ENCODE measurements around the gene PROSER3.
"Not testable (repeated sequence)": the region's sequence is repeated elsewhere in the genome, so short reads cannot be mapped to it uniquely, and the experiment has no call there.

The PROSER3 gene

GRCh38 chr19:35793381-35794165 is 35.6 kb downstream of the PROSER3 start:
- no peak for DNase-seq (ENCODE audit: low read depth)

GRCh38 chr19:35795564-35795963 is 37.6 kb downstream of the PROSER3 start:
- DNase-seq (ENCODE audit: low read depth) = not testable (repeated sequence)

DNA sequence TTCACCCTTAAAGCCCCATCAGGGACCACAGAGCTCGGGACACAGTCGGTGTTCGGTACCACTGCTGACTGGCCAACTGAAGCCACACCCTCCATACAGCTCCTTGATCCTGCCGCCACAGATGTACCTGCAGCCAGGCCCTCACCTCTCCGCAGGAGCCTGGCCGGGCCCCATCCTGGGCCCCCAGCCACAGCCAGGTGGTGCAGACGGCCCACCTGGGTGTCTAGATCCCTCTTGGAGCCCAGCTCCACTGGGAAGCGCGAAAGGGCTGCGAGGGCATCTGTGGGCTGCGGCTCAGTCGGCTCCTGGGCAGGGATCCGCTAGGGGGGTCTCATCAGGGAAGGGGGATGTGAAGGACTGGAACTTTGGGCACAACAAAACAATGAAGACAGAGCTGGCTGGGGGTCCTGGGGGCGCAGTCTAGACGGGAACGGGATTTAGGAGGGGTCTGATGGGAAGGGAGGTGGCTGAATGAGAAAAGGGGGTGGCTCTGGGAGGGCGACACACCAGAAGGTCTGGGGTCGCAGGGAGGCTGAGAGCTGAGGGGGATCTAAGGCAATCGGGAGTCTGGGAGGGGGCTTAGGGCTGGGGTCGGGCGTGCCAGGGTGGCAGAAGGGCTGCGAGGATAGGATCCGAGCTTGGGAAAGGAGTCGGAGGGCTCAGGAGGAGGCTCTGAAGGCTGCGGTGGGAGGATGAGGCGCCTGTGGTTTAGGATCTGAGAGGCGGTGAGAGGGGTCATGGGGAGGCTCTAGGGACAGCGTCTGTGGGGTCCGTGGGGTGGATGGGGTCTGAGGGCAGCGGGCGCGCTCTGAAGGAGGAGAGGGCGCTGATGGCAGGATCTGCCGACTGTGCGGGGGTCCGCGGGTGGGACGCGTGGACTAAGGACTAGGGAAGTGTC is 38.9 kb downstream of the PROSER3 start:
- DNase-seq (ENCODE audit: low read depth) = no peak

DNA sequence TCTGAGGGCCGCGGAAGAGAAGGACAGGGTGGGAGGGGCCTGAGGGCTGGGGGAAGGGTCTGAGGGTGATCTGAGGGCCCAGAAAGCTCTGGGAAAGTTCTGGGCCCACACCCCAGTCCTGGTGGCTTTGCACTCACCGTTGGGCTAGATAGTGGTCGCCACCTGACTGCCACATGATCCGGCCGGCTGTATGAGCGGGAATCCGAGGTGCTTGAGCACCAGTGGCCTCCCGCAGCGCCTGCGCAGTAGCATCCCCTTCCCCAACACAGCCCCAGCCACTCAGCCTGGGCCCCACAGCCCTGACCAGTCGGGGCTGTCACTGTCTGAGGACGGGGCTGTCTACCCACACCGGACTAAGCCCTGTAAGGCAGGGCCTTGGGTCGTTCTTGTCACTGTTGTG is 39.7 kb downstream of the PROSER3 start:
- DNase-seq (ENCODE audit: low read depth) = no peak

- no peak for DNase-seq (ENCODE audit: low read depth)
Measured at GRCh38 chr19:35801828-35802227, 43.9 kb downstream of the PROSER3 start.

DNA sequence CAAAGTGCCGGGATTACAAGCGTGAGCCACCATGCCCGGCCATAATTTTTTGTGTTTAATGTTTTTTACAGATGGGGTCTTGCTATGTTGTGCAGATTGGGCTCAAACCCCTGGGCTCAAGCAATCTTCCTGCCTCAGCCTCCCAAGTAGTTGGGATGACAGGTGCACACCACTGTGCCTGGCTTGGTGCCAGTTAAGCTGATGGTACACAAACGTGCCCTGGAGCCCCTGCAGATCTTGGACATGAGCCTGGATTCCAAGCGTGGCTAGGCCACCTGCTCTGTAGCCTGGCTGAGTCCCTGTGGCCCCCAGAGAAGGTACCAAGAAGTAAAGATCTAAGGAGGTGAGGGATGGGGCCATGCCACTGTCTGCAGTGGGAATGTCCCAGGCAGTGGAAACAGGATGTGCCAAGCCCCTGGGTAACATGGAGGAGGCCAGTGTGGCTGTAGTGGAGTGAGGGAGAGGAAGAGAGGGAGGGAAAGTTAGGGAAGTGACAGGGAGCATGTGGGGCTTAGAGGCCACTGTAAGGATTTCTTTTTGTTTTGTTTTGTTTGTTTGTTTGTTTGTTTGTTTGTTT is 47.6 kb downstream of the PROSER3 start:
- DNase-seq (ENCODE audit: low read depth) = no peak

DNA sequence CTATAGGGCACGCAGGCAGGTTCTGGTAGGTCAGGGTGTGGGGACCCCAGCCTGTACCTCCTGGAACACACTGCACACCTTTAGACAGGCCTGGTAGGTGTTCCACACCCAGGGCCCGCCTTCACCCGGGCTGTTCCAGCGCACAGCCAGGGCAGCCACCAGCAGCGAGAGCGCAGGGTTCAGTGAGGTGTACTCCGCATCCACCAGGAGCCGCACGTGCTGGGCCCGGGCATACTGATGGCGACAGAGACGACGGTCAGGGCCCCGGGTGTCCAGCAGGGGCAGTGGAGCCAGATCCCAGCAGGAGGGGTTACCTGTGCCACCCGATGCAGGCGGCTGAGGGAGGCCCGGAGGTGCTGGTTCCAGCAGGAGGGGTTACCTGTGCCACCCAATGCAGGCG is 48.6 kb downstream of the PROSER3 start:
- no peak for DNase-seq (ENCODE audit: low read depth)

GRCh38 chr19:35807633-35808032 is 49.7 kb downstream of the PROSER3 start:
- DNase-seq (ENCODE audit: low read depth) = no peak

DNA sequence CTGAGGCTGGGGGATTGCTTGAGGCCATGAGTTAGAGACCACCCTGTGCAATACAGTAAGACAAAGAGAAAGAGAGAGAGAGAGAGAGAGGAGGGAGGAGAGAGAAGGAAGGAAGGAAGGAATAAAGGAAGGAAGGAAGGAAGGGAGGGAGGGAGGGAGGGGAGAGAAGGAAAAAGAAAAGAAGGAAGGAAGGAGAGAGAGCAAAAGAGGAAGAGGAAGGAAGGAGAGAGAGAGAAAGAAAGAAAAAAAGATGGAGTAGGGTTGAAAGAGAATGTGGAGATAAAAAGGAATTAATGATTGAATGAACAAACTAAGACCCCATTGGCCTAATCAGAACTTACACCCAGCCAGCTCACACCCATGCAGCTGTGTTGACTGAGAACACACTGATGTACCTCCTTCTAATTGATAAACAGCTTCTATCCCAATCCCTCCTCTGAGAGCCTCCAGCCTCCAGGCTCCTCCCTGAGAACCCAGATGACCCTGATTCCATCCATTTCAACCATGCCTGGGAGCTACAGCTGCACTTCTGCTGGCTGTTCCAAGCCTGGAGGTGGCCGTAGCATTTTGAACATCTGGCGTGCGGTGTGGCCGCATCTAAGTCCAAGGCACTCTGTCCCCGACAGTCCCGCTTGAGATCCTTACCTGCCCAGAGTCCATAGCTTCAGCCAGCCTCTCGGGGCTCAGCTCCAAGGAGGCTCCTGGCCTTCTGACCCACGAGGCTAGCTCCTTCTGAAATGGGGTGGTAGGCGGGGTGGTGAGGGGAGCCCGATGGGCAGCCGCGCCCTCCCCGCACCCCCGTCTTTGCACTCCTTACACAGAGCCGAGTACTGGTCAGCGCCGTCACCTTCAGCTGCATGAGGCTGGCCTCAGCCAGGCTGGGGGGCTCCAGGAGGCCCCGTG is 53.6 kb downstream of the PROSER3 start:
- no peak for DNase-seq (ENCODE audit: low read depth)

GRCh38 chr19:35812220-35813042 is 54.5 kb downstream of the PROSER3 start, which contains the start of gene PRODH2:
Gene PRODH2 (minus strand): TSS chr19:35812845. CDS start chr19:35812805, 40 bp downstream.
- no peak for DNase-seq (ENCODE audit: low read depth)

DNA sequence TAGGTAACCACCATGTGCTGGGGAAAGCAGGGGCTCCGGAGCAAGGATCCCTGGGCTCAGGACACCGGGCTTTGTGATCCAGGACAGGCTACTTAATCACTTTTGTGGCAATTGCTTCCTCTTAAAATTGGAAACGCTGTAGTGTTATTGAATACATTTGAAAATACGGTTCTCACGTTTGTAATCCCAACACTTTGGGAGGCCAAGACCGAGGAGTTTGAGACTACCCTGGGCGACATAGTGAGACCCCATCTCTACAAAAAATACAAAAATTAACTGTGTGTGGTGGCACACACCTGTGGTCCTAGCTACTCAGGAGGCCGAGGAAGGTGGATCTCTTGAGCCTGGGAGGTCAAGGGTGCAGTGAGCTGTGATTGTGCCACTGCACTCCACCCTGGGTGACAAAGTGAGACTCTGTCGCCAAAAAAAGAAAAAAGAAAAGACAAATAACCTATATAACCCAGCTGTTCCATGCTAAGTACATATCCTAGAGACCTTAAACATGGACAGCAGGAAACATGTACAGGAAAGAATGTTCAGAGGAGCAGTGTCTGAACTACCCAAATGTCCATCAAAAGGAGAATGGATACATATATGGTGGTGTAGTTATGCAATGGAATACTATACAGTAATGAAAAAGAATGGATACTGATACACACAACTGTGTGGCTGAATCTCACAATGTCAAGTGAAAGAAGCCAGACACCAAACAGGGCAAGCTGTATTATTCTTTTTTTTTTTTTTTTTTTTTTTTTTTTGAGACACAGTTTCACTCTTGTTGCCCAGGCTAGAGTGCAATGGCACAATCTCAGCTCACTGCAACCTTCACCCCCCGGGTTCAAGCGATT is 55.3 kb downstream of the PROSER3 start:
- DNase-seq (ENCODE audit: low read depth) = no peak

GRCh38 chr19:35816262-35816661 is 58.3 kb downstream of the PROSER3 start:
- DNase-seq (ENCODE audit: low read depth) = no peak

DNA sequence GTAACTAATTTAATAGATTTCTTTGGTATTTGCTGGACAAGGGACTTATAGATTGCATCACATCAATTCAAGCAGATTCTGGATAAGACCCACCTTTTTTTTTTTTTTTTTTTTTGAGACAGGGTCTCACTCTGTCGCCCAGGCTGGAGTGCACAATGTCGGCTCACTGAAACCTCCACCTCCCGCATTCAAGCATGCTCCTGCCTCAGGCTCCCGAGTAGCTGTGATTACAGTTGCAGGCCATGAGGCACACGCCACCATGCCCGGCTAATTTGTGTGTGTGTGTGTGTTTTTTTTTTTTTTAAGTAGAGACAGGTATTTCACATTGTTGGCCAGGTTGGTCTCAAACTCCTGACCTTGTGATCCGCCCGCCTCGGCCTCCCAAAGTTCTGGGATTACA is 58.9 kb downstream of the PROSER3 start:
- no peak for DNase-seq (ENCODE audit: low read depth)

GRCh38 chr19:35818445-35818844 is 60.5 kb downstream of the PROSER3 start:
- DNase-seq (ENCODE audit: low read depth) = no peak

Data from CMK (cell line).